HPDE6-E6E7 (cell line): ENCODE measurements around the gene KRT81.
"Not testable (repeated sequence)": the region's sequence is repeated elsewhere in the genome, so short reads cannot be mapped to it uniquely, and the experiment has no call there.

Experiments
- DNase-seq: peaks from one replicate; pipeline ENCODE4 v3.0.0; 2011; ENCODE audit warnings: missing footprints; ENCODE audit errors: extremely low spot score

Gene KRT81

GRCh38 chr12:52317468-52318052, 26.2 kb upstream of the KRT81 start:
- no peak for DNase-seq

GRCh38 chr12:52316701-52317100, 25.4 kb upstream of the KRT81 start:
- no peak for DNase-seq

- no peak for DNase-seq
These were observed 25.0 kb upstream of the KRT81 start for GRCh38 chr12:52316290-52316689.

- not testable (repeated sequence) for DNase-seq
These were observed 24.4 kb upstream of the KRT81 start for GRCh38 chr12:52315721-52316120.

GRCh38 chr12:52314511-52314910, 23.2 kb upstream of the KRT81 start:
- DNase-seq = no peak

GRCh38 chr12:52313926-52314325, 22.6 kb upstream of the KRT81 start:
- DNase-seq = no peak

GRCh38 chr12:52313461-52313860, 22.1 kb upstream of the KRT81 start:
- DNase-seq = no peak

GRCh38 chr12:52312086-52312485, 20.8 kb upstream of the KRT81 start:
- no peak for DNase-seq

- no peak for DNase-seq
These were observed 19.9 kb upstream of the KRT81 start for GRCh38 chr12:52311285-52311648.

- no peak for DNase-seq
These were observed 19.4 kb upstream of the KRT81 start for GRCh38 chr12:52310622-52311284.

- DNase-seq = no peak
These were observed 17.6 kb upstream of the KRT81 start for GRCh38 chr12:52308806-52309425.

GRCh38 chr12:52307836-52308805, 16.8 kb upstream of the KRT81 start:
- peak; percentile 45 for DNase-seq

- DNase-seq = no peak
These were observed 15.4 kb upstream of the KRT81 start for GRCh38 chr12:52306731-52307130.

- no peak for DNase-seq
These were observed 14.8 kb upstream of the KRT81 start for GRCh38 chr12:52305921-52306705.

GRCh38 chr12:52304941-52305411, 13.6 kb upstream of the KRT81 start:
- DNase-seq = not testable (repeated sequence)

GRCh38 chr12:52302242-52302914, 11.0 kb upstream of the KRT81 start:
- DNase-seq = not testable (repeated sequence)

- not testable (repeated sequence) for DNase-seq
These were observed 10.4 kb upstream of the KRT81 start for GRCh38 chr12:52301721-52302120.

- DNase-seq = no peak
These were observed 9.7 kb upstream of the KRT81 start for GRCh38 chr12:52300796-52301691.

- DNase-seq = no peak
These were observed 7.4 kb upstream of the KRT81 start for GRCh38 chr12:52298677-52299190.
